Loucy (cell line): ENCODE measurements around the gene ARHGAP45.

Experiments
- CTCF ChIP-seq: fragments of 200-600 bp; sonication (generic); conservative IDR thresholded peaks from 2 replicates; pipeline ENCODE4 v1.5.1; 2014; ENCODE audit warnings: mild to moderate bottlenecking, antibody characterized with exemption, low read length
- EZH2phosphoT487 ChIP-seq: fragments of 200-600 bp; IDR thresholded peaks from 2 replicates; pipeline ENCODE4 v1.6.1; 2018; ENCODE audit warnings: antibody characterized with exemption, mild to moderate bottlenecking, moderate library complexity, borderline replicate concordance

GRCh38 chr19:1068009-1069001, 1.3 kb downstream of the ARHGAP45 start:
- TF ChIP-seq CTCF: no peak
- TF ChIP-seq EZH2phosphoT487: no peak
